Keratinocyte (primary cell): Measurements from ENCODE around the gene CCNH. TPM values are rescaled to one million over a fixed set of nuclear protein-coding genes. Genes with fewer than 3 reads are reported as not detected.

Source experiments
- DNase-seq: peaks from one replicate; pipeline ENCODE4 v3.0.0-alpha.2; 2011; ENCODE audit warnings: low read depth, missing footprints, low spot score
- FAIRE-seq: peaks from 2 replicates; lab custom pipeline; 2011; peaks lifted over from hg19 to GRCh38; lab: Jason Lieb, UNC
- H2AFZ ChIP-seq: 2 replicates; pipeline ENCODE4 v1.6.0; 2012; ENCODE audit warnings: low read length, control low read depth, inconsistent platforms; ENCODE audit not compliant: control insufficient read depth
- H3K27ac ChIP-seq: 2 replicates; pipeline ENCODE4 v1.5.1; 2011; ENCODE audit warnings: low read length; ENCODE audit not compliant: control insufficient read depth, insufficient read depth
- H3K27me3 ChIP-seq: 3 replicates; pipeline ENCODE4 v1.6.0; 2011; ENCODE audit warnings: low read length; ENCODE audit not compliant: control insufficient read depth, insufficient read depth; ENCODE audit errors: extremely low read depth
- H3K36me3 ChIP-seq, 2 experiments: 2 replicates in 1 of 2; 3 replicates in 1 of 2; pipeline ENCODE4 v1.5.1; 2011; ENCODE audit warnings: low read length in 2 of 2, mild to moderate bottlenecking in 1 of 2; ENCODE audit not compliant: control insufficient read depth in 2 of 2, insufficient read depth in 2 of 2; ENCODE audit errors: extremely low read depth in 1 of 2
- H3K4me1 ChIP-seq: 3 replicates; pipeline ENCODE4 v1.5.1; 2011; ENCODE audit warnings: low read length; ENCODE audit not compliant: control insufficient read depth, insufficient read depth; ENCODE audit errors: extremely low read depth
- H3K4me2 ChIP-seq: 3 replicates; pipeline ENCODE4 v1.6.0; 2011; ENCODE audit warnings: low read depth, low read length; ENCODE audit not compliant: control insufficient read depth, insufficient read depth; ENCODE audit errors: extremely low read depth
- H3K4me3 ChIP-seq, 3 experiments: fragments of 200-600 bp in 1 of 3; sonication (generic) in 1 of 3; 2 replicates in 2 of 3; 3 replicates in 1 of 3; pipeline ENCODE4 v1.5.1; 2011 to 2016; ENCODE audit warnings: low read length in 3 of 3, mild to moderate bottlenecking in 3 of 3, control low read depth in 2 of 3, inconsistent platforms in 1 of 3, low read depth in 1 of 3, mixed read lengths in 1 of 3, mixed run types in 1 of 3, moderate library complexity in 1 of 3; ENCODE audit not compliant: control insufficient read depth in 2 of 3, insufficient read depth in 2 of 3; ENCODE audit errors: extremely low read depth in 1 of 3
- H3K79me2 ChIP-seq: 2 replicates; pipeline ENCODE4 v1.6.0; 2012; ENCODE audit warnings: low read length; ENCODE audit not compliant: control insufficient read depth, insufficient read depth
- H3K9ac ChIP-seq: 3 replicates; pipeline ENCODE4 v1.6.0; 2011; ENCODE audit warnings: low read length; ENCODE audit not compliant: control insufficient read depth, insufficient read depth; ENCODE audit errors: extremely low read depth
- H3K9me1 ChIP-seq: 3 replicates; pipeline ENCODE4 v1.6.0; 2011; ENCODE audit warnings: low read length; ENCODE audit not compliant: control insufficient read depth, insufficient read depth; ENCODE audit errors: extremely low read depth
- H3K9me3 ChIP-seq: 2 replicates; pipeline ENCODE4 v1.5.1; 2012; ENCODE audit warnings: low read depth, low read length; ENCODE audit not compliant: control insufficient read depth
- H4K20me1 ChIP-seq: 3 replicates; pipeline ENCODE4 v1.6.0; 2011; ENCODE audit warnings: low read length; ENCODE audit not compliant: control insufficient read depth, insufficient read depth; ENCODE audit errors: extremely low read depth
- CTCF ChIP-seq, 3 experiments: IDR thresholded peaks in 1 of 3; conservative IDR thresholded peaks in 1 of 3; optimal IDR thresholded peaks in 1 of 3; 2 replicates in 2 of 3; 3 replicates in 1 of 3; pipeline versions ENCODE3 to v1.5.1; 2011; ENCODE audit warnings: low read length in 3 of 3, mild to moderate bottlenecking in 3 of 3, moderate library complexity in 2 of 3, control low read depth in 1 of 3, inconsistent platforms in 1 of 3; ENCODE audit not compliant: insufficient read depth in 2 of 3; ENCODE audit errors: extremely low read depth in 1 of 3
- EZH2 ChIP-seq: IDR thresholded peaks from one replicate; pipeline ENCODE4 v1.6.1; 2012; ENCODE audit warnings: inconsistent platforms, mild to moderate bottlenecking, low read length, moderate library complexity
- dilution Hi-C: fragments of 300-500 bp; cut with MboI; formaldehyde crosslinking; loops from one replicate; pipeline ENCODE4 v1.7.0; 2020; ENCODE audit warnings: low sequenced_read_pairs; ENCODE audit not compliant: extremely low pct_ligation_motif_present
- polyA plus RNA-seq, 5 experiments: library from polyadenylated mRNA; depleted of rRNA in 3 of 5; stranded (reverse) in 3 of 5; stranded (forward) in 1 of 5; unstranded in 1 of 5; fragments of >200 nt; gene quantifications; 1 replicate in 1 of 5; 2 replicates in 3 of 5; 3 replicates in 1 of 5; pipeline versions ENCODE4 v1.2.1 to v1.2.3, GENCODE V29; 2011 to 2012; ENCODE audit warnings: missing spikeins in 2 of 5, low read depth in 1 of 5, low replicate concordance in 1 of 5

Gene CCNH
- polyA plus RNA-seq, 1 donor (not counting 4 experiments of a cell fraction or from before 2014, with no cell fraction given): 56.5 TPM

GRCh38 chr5:87405472-87406155 is 7.1 kb downstream of the CCNH start:
- Histone ChIP-seq H3K9me1 (no peaks in the 10 kb centered on the region), H3K36me3 (peaks cover 15 to 19% of the 10 kb centered on the region in 2 experiments), H3K4me1 (peaks cover 1% of the 10 kb centered on the region), H3K27me3 (no peaks in the 10 kb centered on the region), H2AFZ (no peak overlapping the region), H3K4me3 (no peak overlapping the region), H3K9ac (no peak overlapping the region), H3K9me3 (no peaks in the 10 kb centered on the region), H3K4me2 (no peak overlapping the region), H3K79me2 (peaks cover 21% of the 10 kb centered on the region), H4K20me1 (no peaks in the 10 kb centered on the region), H3K27ac (no peak overlapping the region)
- dilution Hi-C loops: no loop called here
- TF ChIP-seq EZH2 (no peak), CTCF (optimal IDR thresholded peaks at IDR 0.05 in 1 of 3, IDR thresholded peaks at IDR 0.05 in 1 of 3, conservative IDR thresholded peaks at IDR 0.05 in 1 of 3; ENCODE audit: extremely low read depth in 1 of 3, insufficient read depth in 2 of 3, low read length in 3 of 3) (no peak)
- FAIRE-seq (no peak), DNase-seq (no peak)

- Histone ChIP-seq H3K4me3 (no peak overlapping the region), H2AFZ (no peak overlapping the region), H3K27me3 (no peaks in the 10 kb centered on the region), H3K9me1 (no peaks in the 10 kb centered on the region), H4K20me1 (no peaks in the 10 kb centered on the region), H3K27ac (no peak overlapping the region), H3K36me3 (peaks cover 13 to 18% of the 10 kb centered on the region in 2 experiments), H3K9me3 (no peaks in the 10 kb centered on the region), H3K4me1 (peaks cover under 1% of the 10 kb centered on the region), H3K79me2 (peaks cover 12% of the 10 kb centered on the region), H3K4me2 (no peak overlapping the region), H3K9ac (no peak overlapping the region)
- no peak for DNase-seq
- dilution Hi-C loops: no loop called here
- no peak for TF ChIP-seq EZH2
- no peak for TF ChIP-seq CTCF (optimal IDR thresholded peaks at IDR 0.05 in 1 of 3, IDR thresholded peaks at IDR 0.05 in 1 of 3, conservative IDR thresholded peaks at IDR 0.05 in 1 of 3; ENCODE audit: extremely low read depth in 1 of 3, insufficient read depth in 2 of 3, low read length in 3 of 3)
- FAIRE-seq: no peak
Measured at GRCh38 chr5:87404359-87404758, 8.4 kb downstream of the CCNH start.
